Skeletal muscle satellite cell (primary cell): ENCODE results near the gene NCAPD2.
A peak's percentile ranks its signal among the peaks of the same experiment; 100 is the strongest.

Experiments used
- H3K27me3 ChIP-seq: 2 replicates; pipeline ENCODE4 v1.7.0; 2013; ENCODE audit warnings: low read length; ENCODE audit not compliant: control insufficient read depth, insufficient read depth
- H3K36me3 ChIP-seq: 2 replicates; pipeline ENCODE4 v1.7.0; 2013; ENCODE audit warnings: mild to moderate bottlenecking, control low read depth, low read length; ENCODE audit not compliant: insufficient read depth
- H3K4me1 ChIP-seq: 2 replicates; pipeline ENCODE4 v1.7.0; 2013; ENCODE audit warnings: low read length; ENCODE audit not compliant: control insufficient read depth, insufficient read depth
- H3K4me2 ChIP-seq: 2 replicates; pipeline ENCODE4 v1.7.0; 2013; ENCODE audit warnings: mild to moderate bottlenecking, low read length
- H3K4me3 ChIP-seq: 2 replicates; pipeline ENCODE4 v1.7.0; 2013; ENCODE audit warnings: low read length
- H3K9ac ChIP-seq: 2 replicates; pipeline ENCODE4 v1.7.0; 2013; ENCODE audit warnings: mild to moderate bottlenecking, low read depth, low read length, moderate library complexity
- H3K9me3 ChIP-seq: replicated peaks from 2 replicates; pipeline ENCODE4 v1.7.0; 2013; ENCODE audit warnings: mild to moderate bottlenecking, control low read depth, low read length

The NCAPD2 gene

DNA sequence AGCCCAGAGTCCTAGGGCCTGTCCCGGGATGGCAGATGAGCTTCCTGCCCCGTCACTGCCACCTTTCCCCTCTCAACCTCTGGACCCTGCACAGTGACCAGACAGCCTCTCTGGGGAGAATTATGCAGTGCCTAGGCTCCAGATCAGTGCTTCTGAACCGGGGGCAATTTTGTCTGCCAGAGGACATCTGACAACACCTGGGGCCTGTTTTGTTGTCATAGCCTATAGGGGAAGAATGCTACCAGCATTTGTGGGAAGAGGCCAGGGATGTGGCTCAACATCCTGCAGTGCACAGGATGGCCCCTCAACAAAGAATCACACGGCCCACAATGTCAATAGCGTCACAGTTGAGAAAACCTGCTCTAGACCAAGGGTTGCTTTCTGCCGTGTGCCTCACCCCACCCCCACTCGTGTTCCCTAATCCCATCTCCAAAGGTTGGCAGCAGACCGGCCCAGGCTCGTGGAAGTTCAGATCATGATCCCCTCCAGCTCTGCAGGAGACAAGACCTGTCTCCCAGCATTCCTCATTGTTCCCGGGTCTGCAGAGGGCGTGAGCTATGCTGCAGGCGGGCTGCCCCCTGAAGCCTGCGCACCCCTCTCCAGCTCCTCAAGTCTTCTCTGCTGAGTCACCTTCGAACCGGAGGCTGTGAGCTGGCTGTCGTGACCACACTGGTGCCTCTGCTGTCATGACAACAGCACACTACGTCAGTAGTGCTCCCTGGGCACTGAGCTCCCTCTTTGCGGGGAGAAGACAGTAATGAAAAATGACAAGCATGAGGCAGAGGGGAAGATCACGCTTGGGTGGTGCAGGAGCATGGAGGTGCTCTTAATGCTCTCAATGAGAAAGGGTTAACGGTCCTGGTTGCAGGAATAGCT lies 38.4 kb downstream of the NCAPD2 start:
- peak overlapping the region; percentile 94 for H3K4me3 ChIP-seq
- H3K36me3 ChIP-seq, result peaks cover 67% of the 10 kb centered on the region

DNA sequence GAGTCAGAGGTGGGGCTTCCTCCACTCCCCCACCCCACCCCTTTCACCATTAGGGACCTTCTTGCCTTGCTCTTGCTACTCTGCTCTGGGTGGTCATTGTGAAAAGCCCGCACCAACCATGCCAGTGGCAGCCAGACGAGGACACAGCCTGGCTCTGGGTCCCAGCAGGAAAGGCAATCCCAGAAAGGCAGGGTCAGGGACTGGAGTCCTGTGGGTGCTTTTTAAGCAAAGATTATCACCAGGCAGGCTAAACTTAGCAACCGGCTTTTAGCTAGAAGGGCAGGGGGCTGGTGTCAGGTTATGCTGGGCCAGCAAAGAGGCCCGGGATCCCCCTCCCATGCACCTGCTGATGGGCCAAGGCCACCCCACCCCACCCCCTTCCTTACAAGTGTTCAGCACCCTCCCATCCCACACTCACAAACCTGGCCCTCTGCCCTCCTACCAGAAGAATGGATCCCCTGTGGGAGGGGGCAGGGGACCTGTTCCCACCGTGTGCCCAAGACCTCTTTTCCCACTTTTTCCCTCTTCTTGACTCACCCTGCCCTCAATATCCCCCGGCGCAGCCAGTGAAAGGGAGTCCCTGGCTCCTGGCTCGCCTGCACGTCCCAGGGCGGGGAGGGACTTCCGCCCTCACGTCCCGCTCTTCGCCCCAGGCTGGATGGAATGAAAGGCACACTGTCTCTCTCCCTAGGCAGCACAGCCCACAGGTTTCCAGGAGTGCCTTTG lies 39.2 kb downstream of the NCAPD2 start:
- Histone ChIP-seq H3K4me3 (peak overlapping the region; percentile 94), H3K9me3 (no peaks in the 10 kb centered on the region), H3K4me2 (peak overlapping the region; percentile 97), H3K36me3 (peaks cover 66% of the 10 kb centered on the region), H3K4me1 (peaks cover 44% of the 10 kb centered on the region), H3K9ac (peak overlapping the region; percentile 96), H3K27me3 (no peaks in the 10 kb centered on the region)

More for the DNA sequence above, 38.4 kb downstream of the NCAPD2 start:
- peak overlapping the region; percentile 96 for H3K9ac ChIP-seq
- peak overlapping the region; percentile 97 for H3K4me2 ChIP-seq
- no peaks in the 10 kb centered on the region for H3K9me3 ChIP-seq
- no peaks in the 10 kb centered on the region for H3K27me3 ChIP-seq
- peaks cover 37% of the 10 kb centered on the region for H3K4me1 ChIP-seq

DNA sequence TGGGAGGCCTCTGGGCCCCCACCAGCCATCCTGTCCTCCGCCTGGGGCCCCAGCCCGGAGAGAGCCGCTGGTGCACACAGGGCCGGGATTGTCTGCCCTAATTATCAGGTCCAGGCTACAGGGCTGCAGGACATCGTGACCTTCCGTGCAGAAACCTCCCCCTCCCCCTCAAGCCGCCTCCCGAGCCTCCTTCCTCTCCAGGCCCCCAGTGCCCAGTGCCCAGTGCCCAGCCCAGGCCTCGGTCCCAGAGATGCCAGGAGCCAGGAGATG lies 39.7 kb downstream of the NCAPD2 start:
- peak overlapping the region; percentile 96 for H3K9ac ChIP-seq
- H3K27me3 ChIP-seq, result no peaks in the 10 kb centered on the region
- H3K4me2 ChIP-seq, result peak overlapping the region; percentile 97
- H3K9me3 ChIP-seq, result no peaks in the 10 kb centered on the region
- peaks cover 47% of the 10 kb centered on the region for H3K4me1 ChIP-seq
- H3K36me3 ChIP-seq, result peaks cover 66% of the 10 kb centered on the region
- peak overlapping the region; percentile 94 for H3K4me3 ChIP-seq

DNA sequence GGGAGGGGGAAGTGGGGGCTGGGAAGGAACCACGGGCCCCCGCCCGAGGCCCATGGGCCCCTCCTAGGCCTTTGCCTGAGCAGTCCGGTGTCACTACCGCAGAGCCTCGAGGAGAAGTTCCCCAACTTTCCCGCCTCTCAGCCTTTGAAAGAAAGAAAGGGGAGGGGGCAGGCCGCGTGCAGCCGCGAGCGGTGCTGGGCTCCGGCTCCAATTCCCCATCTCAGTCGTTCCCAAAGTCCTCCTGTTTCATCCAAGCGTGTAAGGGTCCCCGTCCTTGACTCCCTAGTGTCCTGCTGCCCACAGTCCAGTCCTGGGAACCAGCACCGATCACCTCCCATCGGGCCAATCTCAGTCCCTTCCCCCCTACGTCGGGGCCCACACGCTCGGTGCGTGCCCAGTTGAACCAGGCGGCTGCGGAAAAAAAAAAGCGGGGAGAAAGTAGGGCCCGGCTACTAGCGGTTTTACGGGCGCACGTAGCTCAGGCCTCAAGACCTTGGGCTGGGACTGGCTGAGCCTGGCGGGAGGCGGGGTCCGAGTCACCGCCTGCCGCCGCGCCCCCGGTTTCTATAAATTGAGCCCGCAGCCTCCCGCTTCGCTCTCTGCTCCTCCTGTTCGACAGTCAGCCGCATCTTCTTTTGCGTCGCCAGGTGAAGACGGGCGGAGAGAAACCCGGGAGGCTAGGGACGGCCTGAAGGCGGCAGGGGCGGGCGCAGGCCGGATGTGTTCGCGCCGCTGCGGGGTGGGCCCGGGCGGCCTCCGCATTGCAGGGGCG lies 40.2 kb downstream of the NCAPD2 start, which contains the start of gene GAPDH:
Gene GAPDH, plus strand, starts transcription at position 595 of the 772 bp plus-strand sequence. CDS start 316 bp downstream, outside the sequence.
- peak within 1 kb of the TSS; percentile 96 for H3K9ac ChIP-seq
- peak within 1 kb of the TSS; percentile 94 for H3K4me3 ChIP-seq
- no peaks in the 10 kb centered on the region for H3K9me3 ChIP-seq
- H3K4me1 ChIP-seq, result peaks cover 47% of the 10 kb centered on the region
- H3K27me3 ChIP-seq, result no peaks in the 10 kb centered on the region
- peak within 1 kb of the TSS; percentile 97 for H3K4me2 ChIP-seq
- H3K36me3 ChIP-seq, result peaks cover 65% of the 10 kb centered on the region

DNA sequence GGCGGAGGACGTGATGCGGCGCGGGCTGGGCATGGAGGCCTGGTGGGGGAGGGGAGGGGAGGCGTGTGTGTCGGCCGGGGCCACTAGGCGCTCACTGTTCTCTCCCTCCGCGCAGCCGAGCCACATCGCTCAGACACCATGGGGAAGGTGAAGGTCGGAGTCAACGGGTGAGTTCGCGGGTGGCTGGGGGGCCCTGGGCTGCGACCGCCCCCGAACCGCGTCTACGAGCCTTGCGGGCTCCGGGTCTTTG lies 40.7 kb downstream of the NCAPD2 start:
- peaks cover 64% of the 10 kb centered on the region for H3K36me3 ChIP-seq

DNA sequence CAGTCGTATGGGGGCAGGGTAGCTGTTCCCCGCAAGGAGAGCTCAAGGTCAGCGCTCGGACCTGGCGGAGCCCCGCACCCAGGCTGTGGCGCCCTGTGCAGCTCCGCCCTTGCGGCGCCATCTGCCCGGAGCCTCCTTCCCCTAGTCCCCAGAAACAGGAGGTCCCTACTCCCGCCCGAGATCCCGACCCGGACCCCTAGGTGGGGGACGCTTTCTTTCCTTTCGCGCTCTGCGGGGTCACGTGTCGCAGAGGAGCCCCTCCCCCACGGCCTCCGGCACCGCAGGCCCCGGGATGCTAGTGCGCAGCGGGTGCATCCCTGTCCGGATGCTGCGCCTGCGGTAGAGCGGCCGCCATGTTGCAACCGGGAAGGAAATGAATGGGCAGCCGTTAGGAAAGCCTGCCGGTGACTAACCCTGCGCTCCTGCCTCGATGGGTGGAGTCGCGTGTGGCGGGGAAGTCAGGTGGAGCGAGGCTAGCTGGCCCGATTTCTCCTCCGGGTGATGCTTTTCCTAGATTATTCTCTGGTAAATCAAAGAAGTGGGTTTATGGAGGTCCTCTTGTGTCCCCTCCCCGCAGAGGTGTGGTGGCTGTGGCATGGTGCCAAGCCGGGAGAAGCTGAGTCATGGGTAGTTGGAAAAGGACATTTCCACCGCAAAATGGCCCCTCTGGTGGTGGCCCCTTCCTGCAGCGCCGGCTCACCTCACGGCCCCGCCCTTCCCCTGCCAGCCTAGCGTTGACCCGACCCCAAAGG lies 41.2 kb downstream of the NCAPD2 start:
- Histone ChIP-seq H3K4me1 (peaks cover 54% of the 10 kb centered on the region), H3K9me3 (no peaks in the 10 kb centered on the region), H3K4me2 (peak overlapping the region; percentile 97), H3K9ac (peak overlapping the region; percentile 96), H3K4me3 (peak overlapping the region; percentile 94), H3K36me3 (peaks cover 59% of the 10 kb centered on the region), H3K27me3 (no peaks in the 10 kb centered on the region)

More for the DNA sequence above, 40.7 kb downstream of the NCAPD2 start:
- peaks cover 49% of the 10 kb centered on the region for H3K4me1 ChIP-seq
- no peaks in the 10 kb centered on the region for H3K9me3 ChIP-seq
- peak overlapping the region; percentile 96 for H3K9ac ChIP-seq
- H3K27me3 ChIP-seq, result no peaks in the 10 kb centered on the region
- peak overlapping the region; percentile 97 for H3K4me2 ChIP-seq
- peak overlapping the region; percentile 94 for H3K4me3 ChIP-seq

DNA sequence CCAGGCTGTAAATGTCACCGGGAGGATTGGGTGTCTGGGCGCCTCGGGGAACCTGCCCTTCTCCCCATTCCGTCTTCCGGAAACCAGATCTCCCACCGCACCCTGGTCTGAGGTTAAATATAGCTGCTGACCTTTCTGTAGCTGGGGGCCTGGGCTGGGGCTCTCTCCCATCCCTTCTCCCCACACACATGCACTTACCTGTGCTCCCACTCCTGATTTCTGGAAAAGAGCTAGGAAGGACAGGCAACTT lies 41.7 kb downstream of the NCAPD2 start:
- H3K4me2 ChIP-seq, result peak overlapping the region; percentile 97
- H3K9me3 ChIP-seq, result no peaks in the 10 kb centered on the region
- peaks cover 59% of the 10 kb centered on the region for H3K4me1 ChIP-seq
- no peaks in the 10 kb centered on the region for H3K27me3 ChIP-seq
- peak overlapping the region; percentile 96 for H3K9ac ChIP-seq
- H3K4me3 ChIP-seq, result peak overlapping the region; percentile 94
- H3K36me3 ChIP-seq, result peaks cover 54% of the 10 kb centered on the region

DNA sequence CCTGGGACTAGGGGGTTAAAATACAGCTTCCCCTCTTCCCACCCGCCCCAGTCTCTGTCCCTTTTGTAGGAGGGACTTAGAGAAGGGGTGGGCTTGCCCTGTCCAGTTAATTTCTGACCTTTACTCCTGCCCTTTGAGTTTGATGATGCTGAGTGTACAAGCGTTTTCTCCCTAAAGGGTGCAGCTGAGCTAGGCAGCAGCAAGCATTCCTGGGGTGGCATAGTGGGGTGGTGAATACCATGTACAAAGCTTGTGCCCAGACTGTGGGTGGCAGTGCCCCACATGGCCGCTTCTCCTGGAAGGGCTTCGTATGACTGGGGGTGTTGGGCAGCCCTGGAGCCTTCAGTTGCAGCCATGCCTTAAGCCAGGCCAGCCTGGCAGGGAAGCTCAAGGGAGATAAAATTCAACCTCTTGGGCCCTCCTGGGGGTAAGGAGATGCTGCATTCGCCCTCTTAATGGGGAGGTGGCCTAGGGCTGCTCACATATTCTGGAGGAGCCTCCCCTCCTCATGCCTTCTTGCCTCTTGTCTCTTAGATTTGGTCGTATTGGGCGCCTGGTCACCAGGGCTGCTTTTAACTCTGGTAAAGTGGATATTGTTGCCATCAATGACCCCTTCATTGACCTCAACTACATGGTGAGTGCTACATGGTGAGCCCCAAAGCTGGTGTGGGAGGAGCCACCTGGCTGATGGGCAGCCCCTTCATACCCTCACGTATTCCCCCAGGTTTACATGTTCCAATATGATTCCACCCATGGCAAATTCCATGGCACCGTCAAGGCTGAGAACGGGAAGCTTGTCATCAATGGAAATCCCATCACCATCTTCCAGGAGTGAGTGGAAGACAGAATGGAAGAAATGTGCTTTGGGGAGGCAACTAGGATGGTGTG lies 42.3 kb downstream of the NCAPD2 start:
- H3K9ac ChIP-seq, result peak overlapping the region; percentile 96

DNA sequence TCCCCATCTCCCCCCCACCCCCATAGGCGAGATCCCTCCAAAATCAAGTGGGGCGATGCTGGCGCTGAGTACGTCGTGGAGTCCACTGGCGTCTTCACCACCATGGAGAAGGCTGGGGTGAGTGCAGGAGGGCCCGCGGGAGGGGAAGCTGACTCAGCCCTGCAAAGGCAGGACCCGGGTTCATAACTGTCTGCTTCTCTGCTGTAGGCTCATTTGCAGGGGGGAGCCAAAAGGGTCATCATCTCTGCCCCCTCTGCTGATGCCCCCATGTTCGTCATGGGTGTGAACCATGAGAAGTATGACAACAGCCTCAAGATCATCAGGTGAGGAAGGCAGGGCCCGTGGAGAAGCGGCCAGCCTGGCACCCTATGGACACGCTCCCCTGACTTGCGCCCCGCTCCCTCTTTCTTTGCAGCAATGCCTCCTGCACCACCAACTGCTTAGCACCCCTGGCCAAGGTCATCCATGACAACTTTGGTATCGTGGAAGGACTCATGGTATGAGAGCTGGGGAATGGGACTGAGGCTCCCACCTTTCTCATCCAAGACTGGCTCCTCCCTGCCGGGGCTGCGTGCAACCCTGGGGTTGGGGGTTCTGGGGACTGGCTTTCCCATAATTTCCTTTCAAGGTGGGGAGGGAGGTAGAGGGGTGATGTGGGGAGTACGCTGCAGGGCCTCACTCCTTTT lies 43.1 kb downstream of the NCAPD2 start:
- Histone ChIP-seq H3K4me3 (peak overlapping the region; percentile 94), H3K9me3 (no peaks in the 10 kb centered on the region), H3K4me1 (peaks cover 69% of the 10 kb centered on the region), H3K27me3 (no peaks in the 10 kb centered on the region), H3K9ac (peak overlapping the region; percentile 96), H3K36me3 (peaks cover 58% of the 10 kb centered on the region), H3K4me2 (peak overlapping the region; percentile 97)

More for the DNA sequence above, 42.3 kb downstream of the NCAPD2 start:
- Histone ChIP-seq H3K27me3 (no peaks in the 10 kb centered on the region), H3K4me2 (peak overlapping the region; percentile 97), H3K4me3 (peak overlapping the region; percentile 94), H3K4me1 (peaks cover 65% of the 10 kb centered on the region), H3K36me3 (peaks cover 52% of the 10 kb centered on the region), H3K9me3 (no peaks in the 10 kb centered on the region)
